ENCODE data around the gene TMEM209. TPM values are rescaled to one million over a fixed set of nuclear protein-coding genes. Genes with fewer than 3 reads are reported as not detected.

TMEM209 gene
- total and polyA plus RNA-seq, 4 donors, result 4.5 to 10.1 (median 9.0) TPM

GRCh38 chr7:130124711-130125110 lies 80.5 kb downstream of the TMEM209 start:
- Histone ChIP-seq H3K9me3 (ENCODE audit: control insufficient read depth in 4 of 4, low read length in 3 of 4) (no peaks in the 10 kb centered on the region), H3K4me3 (ENCODE audit: low read depth in 1 of 3, low read length in 3 of 3) (no peak overlapping the region), H3K27ac (ENCODE audit: low read depth in 1 of 2, low read length in 2 of 2) (no peak overlapping the region), H3K9ac (ENCODE audit: low read depth in 1 of 2, low read length in 2 of 2) (no peak overlapping the region), H3K27me3 (ENCODE audit: control insufficient read depth in 4 of 4, insufficient read depth in 4 of 4, low read length in 3 of 4) (no peaks in the 10 kb centered on the region), H3K4me1 (ENCODE audit: control insufficient read depth in 4 of 4, insufficient read depth in 4 of 4, low read length in 3 of 4) (no peaks in the 10 kb centered on the region), H3K36me3 (ENCODE audit: control insufficient read depth in 4 of 4, insufficient read depth in 3 of 4, low read depth in 1 of 4, low read length in 3 of 4) (peaks cover 18 to 55% (median 40%) of the 10 kb centered on the region in 4 donors)
- no peak for TF ChIP-seq NR2F2 (IDR thresholded peaks at IDR 0.05)
- TF ChIP-seq GABPA (IDR thresholded peaks at IDR 0.05 in 1 of 2, conservative IDR thresholded peaks at IDR 0.05 in 1 of 2), result no peak
- no peak for TF ChIP-seq YY1 (IDR thresholded peaks at IDR 0.05)
- TF ChIP-seq CTCF (IDR thresholded peaks at IDR 0.05; ENCODE audit: low read depth, low read length, missing input control), result no peak
- no peak for TF ChIP-seq TAF1 (conservative IDR thresholded peaks at IDR 0.05)
- no peak for DNase-seq (ENCODE audit: low spot score)
- 96% methylated on average over 2 of the region's 2 CpGs for WGBS

GRCh38 chr7:130123501-130123900 lies 81.7 kb downstream of the TMEM209 start:
- Histone ChIP-seq H3K4me1 (ENCODE audit: control insufficient read depth in 4 of 4, insufficient read depth in 4 of 4, low read length in 3 of 4) (no peaks in the 10 kb centered on the region), H3K27me3 (ENCODE audit: control insufficient read depth in 4 of 4, insufficient read depth in 4 of 4, low read length in 3 of 4) (no peaks in the 10 kb centered on the region), H3K9me3 (ENCODE audit: control insufficient read depth in 4 of 4, low read length in 3 of 4) (no peaks in the 10 kb centered on the region), H3K27ac (ENCODE audit: low read depth in 1 of 2, low read length in 2 of 2) (no peak overlapping the region), H3K36me3 (ENCODE audit: control insufficient read depth in 4 of 4, insufficient read depth in 3 of 4, low read depth in 1 of 4, low read length in 3 of 4) (peaks cover 12 to 48% (median 32%) of the 10 kb centered on the region in 4 donors), H3K4me3 (ENCODE audit: low read depth in 1 of 3, low read length in 3 of 3) (no peak overlapping the region), H3K9ac (ENCODE audit: low read depth in 1 of 2, low read length in 2 of 2) (no peak overlapping the region)
- DNase-seq (ENCODE audit: low spot score), result no peak
- TF ChIP-seq TAF1 (conservative IDR thresholded peaks at IDR 0.05), result no peak
- no peak for TF ChIP-seq YY1 (IDR thresholded peaks at IDR 0.05)
- no peak for TF ChIP-seq EGR1 (IDR thresholded peaks at IDR 0.05; ENCODE audit: low read depth in 2 of 2)
- TF ChIP-seq SP1 (IDR thresholded peaks at IDR 0.05), result no peak
- no peak for TF ChIP-seq JUND (IDR thresholded peaks at IDR 0.05)
- no peak for TF ChIP-seq RXRA (IDR thresholded peaks at IDR 0.05)
- TF ChIP-seq FOXA1 (IDR thresholded peaks at IDR 0.05), result no peak
- no peak for TF ChIP-seq ATF3 (IDR thresholded peaks at IDR 0.05)
- TF ChIP-seq NR2F2 (IDR thresholded peaks at IDR 0.05), result no peak
- no peak for TF ChIP-seq HNF4G (IDR thresholded peaks at IDR 0.05)
- no peak for TF ChIP-seq MAX (IDR thresholded peaks at IDR 0.05)
- TF ChIP-seq HNF4A (conservative IDR thresholded peaks at IDR 0.05), result no peak

- 97% methylated on average over 4 of the region's 4 CpGs for WGBS
- Histone ChIP-seq H3K4me3 (ENCODE audit: low read depth in 1 of 3, low read length in 3 of 3) (no peak overlapping the region), H3K9me3 (ENCODE audit: control insufficient read depth in 4 of 4, low read length in 3 of 4) (no peaks in the 10 kb centered on the region), H3K9ac (ENCODE audit: low read depth in 1 of 2, low read length in 2 of 2) (no peak overlapping the region), H3K27ac (ENCODE audit: low read depth in 1 of 2, low read length in 2 of 2) (no peak overlapping the region), H3K4me1 (ENCODE audit: control insufficient read depth in 4 of 4, insufficient read depth in 4 of 4, low read length in 3 of 4) (peaks cover 0 to 11% (median 9%) of the 10 kb centered on the region in 4 donors), H3K36me3 (ENCODE audit: control insufficient read depth in 4 of 4, insufficient read depth in 3 of 4, low read depth in 1 of 4, low read length in 3 of 4) (peaks cover 12 to 34% (median 20%) of the 10 kb centered on the region in 4 donors), H3K27me3 (ENCODE audit: control insufficient read depth in 4 of 4, insufficient read depth in 4 of 4, low read length in 3 of 4) (no peaks in the 10 kb centered on the region)
- TF ChIP-seq NR2F2 (IDR thresholded peaks at IDR 0.05) (no peak), RAD21 (IDR thresholded peaks at IDR 0.05) (no peak), FOXA1 (IDR thresholded peaks at IDR 0.05) (no peak), HNF4A (conservative IDR thresholded peaks at IDR 0.05) (no peak), ATF3 (IDR thresholded peaks at IDR 0.05) (no peak), REST (IDR thresholded peaks at IDR 0.05) (no peak), CTCF (IDR thresholded peaks at IDR 0.05; ENCODE audit: low read depth, low read length, missing input control) (no peak), EGR1 (IDR thresholded peaks at IDR 0.05; ENCODE audit: low read depth in 2 of 2) (no peak), MAX (IDR thresholded peaks at IDR 0.05) (no peak), TAF1 (conservative IDR thresholded peaks at IDR 0.05) (no peak)
- no peak for DNase-seq (ENCODE audit: low spot score)
These were observed 86.4 kb downstream of the TMEM209 start for GRCh38 chr7:130118801-130119200.
